Endothelial cell of umbilical vein (primary cell): Measurements from ENCODE around the gene SMURF1. TPM values are rescaled to one million over a fixed set of nuclear protein-coding genes. Genes with fewer than 3 reads are reported as not detected.

Experiments used
- BruUV-seq: library from RNA; stranded (reverse); fragments of 400-500 nt; replicated peaks from 2 replicates; lab custom pipeline; 2021; lab: Mats Ljungman, UMichigan
- CTCF ChIA-PET: fragments of 300-600, 350-600 bp; sonication (Branson Sonifier 250); formaldehyde crosslinking; loops from one replicate; lab custom pipeline; 2021; ENCODE audit warnings: antibody characterized with exemption, inconsistent platforms; lab: Charles Lee
- POLR2A ChIA-PET: fragments of 300-600, 350-600 bp; sonication (Branson Sonifier 250); formaldehyde crosslinking; loops from one replicate; lab custom pipeline; 2021; ENCODE audit warnings: antibody characterized with exemption, inconsistent platforms; lab: Charles Lee
- DNase-seq: peaks from one replicate; pipeline ENCODE4 v3.0.0-alpha.2; 2011; ENCODE audit warnings: low read depth, low spot score
- FAIRE-seq: peaks from 2 replicates; lab custom pipeline; 2011; peaks lifted over from hg19 to GRCh38; lab: Jason Lieb, UNC
- H2AFZ ChIP-seq: 2 replicates; pipeline ENCODE4 v1.6.0; 2012; ENCODE audit warnings: low read depth, low read length, control low read depth, inconsistent platforms
- H3K27ac ChIP-seq: 2 replicates; pipeline ENCODE4 v1.5.1; 2011; ENCODE audit warnings: low read depth, mild to moderate bottlenecking, control low read depth, low read length, moderate library complexity; ENCODE audit not compliant: insufficient read depth
- H3K27me3 ChIP-seq, 2 experiments: 2 replicates each; pipeline versions ENCODE4 v1.6.0 to v1.6.1; 2011; ENCODE audit warnings: low read length in 2 of 2, mixed read lengths in 1 of 2; ENCODE audit not compliant: control insufficient read depth in 2 of 2, insufficient read depth in 2 of 2
- H3K36me3 ChIP-seq, 2 experiments: 2 replicates in 1 of 2; 3 replicates in 1 of 2; pipeline ENCODE4 v1.5.1; 2011; ENCODE audit warnings: low read length in 2 of 2, mild to moderate bottlenecking in 1 of 2, moderate library complexity in 1 of 2; ENCODE audit not compliant: control insufficient read depth in 2 of 2, insufficient read depth in 2 of 2; ENCODE audit errors: extremely low read depth in 1 of 2
- H3K4me1 ChIP-seq: 3 replicates; pipeline ENCODE4 v1.5.1; 2011; ENCODE audit warnings: mild to moderate bottlenecking, low read length; ENCODE audit not compliant: control insufficient read depth, insufficient read depth; ENCODE audit errors: extremely low read depth
- H3K4me2 ChIP-seq: 2 replicates; pipeline ENCODE4 v1.6.1; 2011; ENCODE audit warnings: low read length, control low read depth, mixed read lengths; ENCODE audit not compliant: insufficient read depth
- H3K4me3 ChIP-seq, 3 experiments: fragments of 200-600 bp in 1 of 3; sonication (generic), shearing (Covaris generic) in 1 of 3; replicated peaks in 1 of 3; 2 replicates each; pipeline ENCODE4 v1.5.1; 2011 to 2016; ENCODE audit warnings: control low read depth in 3 of 3, low read length in 3 of 3, mild to moderate bottlenecking in 2 of 3, inconsistent platforms in 1 of 3, low read depth in 1 of 3, moderate library complexity in 1 of 3; ENCODE audit not compliant: insufficient read depth in 1 of 3
- H3K79me2 ChIP-seq: 2 replicates; pipeline ENCODE4 v1.6.0; 2012; ENCODE audit warnings: low read length, inconsistent platforms; ENCODE audit not compliant: control insufficient read depth, insufficient read depth
- H3K9ac ChIP-seq: replicated peaks from 2 replicates; pipeline ENCODE3; 2011; ENCODE audit warnings: low read length, control low read depth; ENCODE audit not compliant: insufficient read depth; ENCODE audit errors: extremely low read depth
- H3K9me1 ChIP-seq: replicated peaks from 3 replicates; pipeline ENCODE4 v1.6.0; 2011; ENCODE audit warnings: mild to moderate bottlenecking, low read length; ENCODE audit not compliant: control insufficient read depth, insufficient read depth; ENCODE audit errors: extremely low read depth
- H3K9me3 ChIP-seq: replicated peaks from 2 replicates; pipeline ENCODE4 v1.5.1; 2012; ENCODE audit warnings: low read length, inconsistent platforms; ENCODE audit not compliant: control insufficient read depth, insufficient read depth
- H4K20me1 ChIP-seq: replicated peaks from 2 replicates; pipeline ENCODE3; 2011; ENCODE audit warnings: mild to moderate bottlenecking, low read length; ENCODE audit not compliant: control insufficient read depth, insufficient read depth; ENCODE audit errors: extremely low read depth
- CTCF ChIP-seq, 2 donors: IDR thresholded peaks; 1 replicate in 1 of 2; 2 replicates in 1 of 2; pipeline ENCODE4 v1.5.1; 2011; ENCODE audit warnings: low read length in 2 of 2, mild to moderate bottlenecking in 2 of 2, moderate library complexity in 2 of 2, control low read depth in 1 of 2, inconsistent platforms in 1 of 2, low read depth in 1 of 2; ENCODE audit not compliant: insufficient read depth in 1 of 2; ENCODE audit errors: extremely low read depth in 1 of 2
- FOS ChIP-seq: IDR thresholded peaks from 2 replicates; pipeline ENCODE4 v1.6.1; 2011; ENCODE audit warnings: mild to moderate bottlenecking, low read length, moderate library complexity, borderline replicate concordance; ENCODE audit not compliant: insufficient read depth
- GATA2 ChIP-seq: IDR thresholded peaks from 2 replicates; pipeline ENCODE4 v1.7.0; 2011; ENCODE audit warnings: low read depth, mild to moderate bottlenecking, moderate library complexity, mixed read lengths, low read length; ENCODE audit not compliant: insufficient read length, insufficient read depth
- JUN ChIP-seq: IDR thresholded peaks from 2 replicates; pipeline ENCODE4 v1.6.1; 2011; ENCODE audit warnings: borderline replicate concordance, low read depth; ENCODE audit not compliant: insufficient read length, insufficient read depth
- MAX ChIP-seq: IDR thresholded peaks from 2 replicates; pipeline ENCODE4 v1.6.1; 2011; ENCODE audit not compliant: insufficient read depth, insufficient read length
- MYC ChIP-seq: IDR thresholded peaks from one replicate; pipeline ENCODE4 v1.6.1; 2011; ENCODE audit warnings: mild to moderate bottlenecking, low read depth, low read length
- POLR2A ChIP-seq: IDR thresholded peaks from 2 replicates; pipeline ENCODE4 v1.6.1; 2012; ENCODE audit warnings: low read depth, mild to moderate bottlenecking, control low read depth, low read length
- dilution Hi-C: fragments of 300-500 bp; cut with MboI; formaldehyde crosslinking; loops from one replicate; pipeline ENCODE4 v1.15.0; 2019; ENCODE audit warnings: low sequenced_read_pairs; ENCODE audit not compliant: extremely low pct_ligation_motif_present
- intact Hi-C: fragments of 100-400 bp; cut with micrococcal nuclease; formaldehyde crosslinking; loops from one replicate; pipeline ENCODE4 v1.10.0; 2022
- polyA plus RNA-seq, 4 experiments: library from polyadenylated mRNA; depleted of rRNA in 3 of 4; stranded (reverse) in 3 of 4; unstranded in 1 of 4; fragments of >200 nt; gene quantifications; 2 replicates each; pipeline versions ENCODE4 v1.2.1 to v1.2.3, GENCODE V29; 2011 to 2012; ENCODE audit warnings: missing spikeins in 1 of 4
- total RNA-seq: library from RNA; stranded (reverse); gene quantifications from 2 replicates; pipeline ENCODE4 v1.2.3, GENCODE V29; 2021

Gene SMURF1
- total and polyA plus RNA-seq, 2 donors (not counting 3 experiments of a cell fraction or from before 2014, with no cell fraction given): 11.5 to 22.8 TPM

- Histone ChIP-seq H3K4me3 (no peak overlapping the region), H3K36me3 (peaks cover 2 to 10% of the 10 kb centered on the region in 2 experiments), H3K9me1 (no peaks in the 10 kb centered on the region), H3K79me2 (peaks cover 6% of the 10 kb centered on the region), H3K27me3 (no peaks in the 10 kb centered on the region), H3K4me2 (no peak overlapping the region), H3K9me3 (no peaks in the 10 kb centered on the region), H2AFZ (no peak overlapping the region), H3K9ac (no peak overlapping the region), H4K20me1 (no peaks in the 10 kb centered on the region), H3K27ac (no peak overlapping the region), H3K4me1 (peaks cover 5% of the 10 kb centered on the region)
- FAIRE-seq (no peak), DNase-seq (no peak)
- POLR2A ChIA-PET: no interaction called here
- CTCF ChIA-PET: interaction anchor here (0.5 kb wide), 1 partner anchor 272 kb away, joined by 4 read pairs; no protein-coding TSS in a partner anchor
- TF ChIP-seq JUN (no peak), FOS (no peak), MAX (no peak), MYC (no peak), CTCF (IDR thresholded peaks at IDR 0.05; ENCODE audit: extremely low read depth in 1 of 2, insufficient read depth in 1 of 2, low read depth in 1 of 2, low read length in 2 of 2) (no peak), GATA2 (no peak), POLR2A (no peak)
- dilution Hi-C loops (no loop called here), intact Hi-C loops (no loop called here)
- no TSS peak for BruUV-seq
These were observed 119.8 kb downstream of the SMURF1 start for GRCh38 chr7:99024066-99024465.
